ENCODE measurements around the gene NPFFR1. TPM values are rescaled to one million over a fixed set of nuclear protein-coding genes. Genes with fewer than 3 reads are reported as not detected.
A peak's percentile ranks its signal among the peaks of the same experiment; 100 is the strongest.

NPFFR1 gene
- total and polyA plus RNA-seq, 7 donors: under 0.01 to 0.01 TPM; not detected in 5

- TF ChIP-seq CTCF (IDR thresholded peaks at IDR 0.05): no peak
- Histone ChIP-seq H3K27me3 (ENCODE audit: insufficient read depth in 3 of 3, low read length in 2 of 3) (peaks cover 0 to 44% (median 9%) of the 10 kb centered on the region in 3 donors), H3K9me3 (no peaks in the 10 kb centered on the region), H3K4me3 (no peak overlapping the region), H3K4me1 (peaks cover 7% of the 10 kb centered on the region), H3K27ac (no peak overlapping the region), H3K36me3 (ENCODE audit: insufficient read depth in 1 of 2, low read depth in 1 of 2) (no peaks in the 10 kb centered on the region)
- intact Hi-C loops (cut with DNase I): no loop called here
- 69 to 71% (median 70%) methylated on average over 4 of the region's 4 CpGs for WGBS, 3 donors
- DNase-seq (no peak), ATAC-seq (no peak)
These were observed 1.0 kb upstream of the NPFFR1 start for GRCh38 chr10:70284542-70285475.

GRCh38 chr10:70283071-70283444, 746 bp downstream of the NPFFR1 start:
- intact Hi-C loops (cut with DNase I): no loop called here
- no peak for DNase-seq
- ATAC-seq: peak in 1 of 4 donors; percentile 5
- TF ChIP-seq CTCF (IDR thresholded peaks at IDR 0.05): no peak
- Histone ChIP-seq H3K27ac (no peak overlapping the region), H3K27me3 (ENCODE audit: insufficient read depth in 3 of 3, low read length in 2 of 3) (peaks cover 0 to 44% (median 7%) of the 10 kb centered on the region in 3 donors), H3K4me3 (no peak overlapping the region), H3K9me3 (no peaks in the 10 kb centered on the region), H3K36me3 (ENCODE audit: insufficient read depth in 1 of 2, low read depth in 1 of 2) (no peaks in the 10 kb centered on the region), H3K4me1 (peaks cover 7% of the 10 kb centered on the region)
- 75 to 96% (median 92%) methylated on average over 1 of the region's 1 CpG for WGBS, 3 donors

- TF ChIP-seq CTCF (IDR thresholded peaks at IDR 0.05): no peak
- peaks cover 7% of the 10 kb centered on the region for H3K4me1 ChIP-seq
- H3K36me3 ChIP-seq (ENCODE audit: insufficient read depth in 1 of 2, low read depth in 1 of 2): no peaks in the 10 kb centered on the region
- 81 to 90% (median 86%) methylated on average over 1 of the region's 1 CpG for WGBS, 3 donors
- H3K9me3 ChIP-seq: no peaks in the 10 kb centered on the region
- peaks cover 0 to 44% (median 7%) of the 10 kb centered on the region in 3 donors for H3K27me3 ChIP-seq (ENCODE audit: insufficient read depth in 3 of 3, low read length in 2 of 3)
- H3K4me3 ChIP-seq: no peak overlapping the region
- no peak overlapping the region for H3K27ac ChIP-seq
- ATAC-seq: no peak
- DNase-seq: no peak
- intact Hi-C loops (cut with DNase I): no loop called here
These were observed 2.2 kb downstream of the NPFFR1 start for GRCh38 chr10:70281609-70282008.

GRCh38 chr10:70280099-70280498, 3.7 kb downstream of the NPFFR1 start:
- Histone ChIP-seq H3K9me3 (no peaks in the 10 kb centered on the region), H3K36me3 (ENCODE audit: insufficient read depth in 1 of 2, low read depth in 1 of 2) (no peaks in the 10 kb centered on the region), H3K27me3 (ENCODE audit: insufficient read depth in 3 of 3, low read length in 2 of 3) (peaks cover 0 to 32% (median 7%) of the 10 kb centered on the region in 3 donors), H3K4me3 (no peak overlapping the region), H3K27ac (no peak overlapping the region), H3K4me1 (peaks cover 7% of the 10 kb centered on the region)
- DNase-seq (no peak), ATAC-seq (no peak)
- no peak for TF ChIP-seq CTCF (IDR thresholded peaks at IDR 0.05)
- intact Hi-C loops (cut with DNase I): no loop called here
- WGBS, 3 donors: 79 to 94% (median 81%) methylated on average over 6 of the region's 6 CpGs

All from psoas muscle (tissue), 8 donors.